Tibial artery (tissue), 4 donors: ENCODE measurements around the gene IKZF3.

Source experiments
- DNase-seq, 2 donors: peaks; one replicate each; pipeline ENCODE4 v3.0.0-alpha.2; 2019
- H3K27ac ChIP-seq, 2 donors: fragments of 200-600 bp; sonication (generic) in 1 of 2; 1 replicate in 1 of 2; 2 replicates in 1 of 2; pipeline ENCODE4 v1.5.1; 2018 to 2019; ENCODE audit warnings: mild to moderate bottlenecking in 1 of 2
- H3K27me3 ChIP-seq, 2 donors: fragments of 200-600 bp; sonication (generic) in 1 of 2; one replicate each; pipeline versions ENCODE4 v1.5.1 to v1.6.0; 2016 to 2019
- H3K36me3 ChIP-seq, 3 donors: fragments of 200-600 bp; sonication (generic) in 2 of 3; one replicate each; pipeline ENCODE4 v1.5.1; 2016 to 2019; ENCODE audit warnings: mild to moderate bottlenecking in 2 of 3
- H3K4me1 ChIP-seq, 4 donors: fragments of 200-600 bp; sonication (generic) in 2 of 4; 1 replicate in 3 of 4; 2 replicates in 1 of 4; pipeline ENCODE4 v1.5.1; 2016 to 2019
- H3K4me3 ChIP-seq, 2 donors: fragments of 200-600 bp; sonication (generic) in 1 of 2; 1 replicate in 1 of 2; 2 replicates in 1 of 2; pipeline ENCODE4 v1.5.1; 2018 to 2019; ENCODE audit warnings: mild to moderate bottlenecking in 2 of 2
- H3K9me3 ChIP-seq, 3 donors: fragments of 200-600 bp; sonication (generic) in 1 of 3; one replicate each; pipeline ENCODE4 v1.5.1; 2016 to 2019
- CTCF ChIP-seq, 2 experiments: fragments of 200-600 bp in 1 of 2; fragments of 450-650 bp in 1 of 2; IDR thresholded peaks; one replicate each; pipeline ENCODE4 v1.5.1; 2017 to 2019; ENCODE audit warnings: antibody characterized with exemption in 2 of 2, mild to moderate bottlenecking in 1 of 2, moderate library complexity in 1 of 2
- intact Hi-C: fragments of 100-400 bp; cut with DNase I; formaldehyde crosslinking; loops from one replicate; pipeline ENCODE4 v1.15.0; 2023; ENCODE audit warnings: low total_unique reads

The IKZF3 gene

DNA sequence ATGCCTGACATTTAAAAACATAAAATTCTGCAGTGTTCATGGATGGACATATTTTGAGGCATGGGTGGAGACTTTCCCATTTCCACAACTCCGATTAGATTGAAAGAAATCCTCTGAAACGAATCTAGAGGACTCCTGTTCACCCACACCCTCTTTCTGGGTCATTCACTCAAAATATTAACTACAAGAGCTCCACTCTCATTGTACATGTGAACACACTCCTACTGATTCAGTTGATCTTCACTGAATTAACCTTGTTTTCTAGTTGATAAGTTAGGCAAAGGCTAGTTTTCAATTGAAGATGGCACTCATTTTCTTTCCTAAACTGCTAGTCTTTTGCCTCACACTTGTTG, 82.3 kb downstream of the IKZF3 start:
- intact Hi-C loops, result no loop called here
- no peaks in the 10 kb centered on the region for H3K36me3 ChIP-seq
- peaks cover 0 to 39% of the 10 kb centered on the region in 2 donors for H3K27me3 ChIP-seq
- no peak for TF ChIP-seq CTCF (IDR thresholded peaks at IDR 0.05)
- H3K4me3 ChIP-seq, result no peak overlapping the region
- no peaks in the 10 kb centered on the region for H3K4me1 ChIP-seq
- H3K9me3 ChIP-seq, result no peaks in the 10 kb centered on the region
- DNase-seq, result no peak
- no peak overlapping the region for H3K27ac ChIP-seq

- DNase-seq, result no peak
- Histone ChIP-seq H3K4me3 (no peak overlapping the region), H3K27me3 (peaks cover 0 to 39% of the 10 kb centered on the region in 2 donors), H3K4me1 (no peaks in the 10 kb centered on the region), H3K9me3 (no peaks in the 10 kb centered on the region), H3K27ac (no peak overlapping the region), H3K36me3 (no peaks in the 10 kb centered on the region)
- intact Hi-C loops, result no loop called here
- TF ChIP-seq CTCF (IDR thresholded peaks at IDR 0.05), result no peak
These were observed 82.9 kb downstream of the IKZF3 start for GRCh38 chr17:39781031-39781860.

DNA sequence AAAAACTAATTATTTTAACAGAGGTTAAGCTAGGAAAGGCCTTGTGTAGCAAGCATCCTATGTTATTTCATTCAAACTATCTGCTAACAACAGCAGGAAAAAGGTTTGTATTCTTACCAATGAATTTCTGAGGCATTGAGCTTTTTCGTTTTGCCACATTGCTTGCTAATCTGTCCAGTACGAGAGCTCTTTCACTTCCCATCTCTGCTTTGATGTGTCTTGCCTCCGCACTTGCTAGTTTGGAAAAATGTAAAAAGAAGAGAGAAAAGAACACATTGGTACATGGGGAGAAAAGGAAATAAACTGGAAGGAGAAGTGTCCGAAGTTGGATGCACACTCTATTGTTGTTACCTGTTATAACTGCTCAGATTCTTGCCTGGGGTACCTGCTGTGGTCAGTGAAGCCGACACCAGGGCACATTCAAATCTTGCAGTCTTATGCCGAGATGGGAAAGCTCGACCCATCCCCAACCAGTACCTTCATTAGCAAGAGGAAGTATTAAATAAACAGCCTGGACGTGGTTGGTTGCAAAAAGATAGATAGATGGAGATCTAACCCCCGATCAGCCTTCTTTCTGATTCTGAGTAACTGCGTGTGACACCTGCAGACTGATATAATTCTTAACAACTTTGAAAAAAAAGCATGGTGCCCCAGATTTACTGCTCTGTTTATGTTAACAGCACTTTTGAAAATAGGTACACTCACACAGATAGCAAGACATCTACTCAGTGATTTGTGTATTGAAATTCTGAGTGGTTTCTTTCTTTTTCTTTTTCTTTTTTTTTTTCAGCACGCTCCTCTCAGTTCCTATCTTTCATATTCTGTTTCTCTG, 86.4 kb downstream of the IKZF3 start:
- intact Hi-C loops, result no loop called here
- Histone ChIP-seq H3K4me1 (no peaks in the 10 kb centered on the region), H3K36me3 (no peaks in the 10 kb centered on the region), H3K4me3 (no peak overlapping the region), H3K9me3 (no peaks in the 10 kb centered on the region), H3K27ac (no peak overlapping the region), H3K27me3 (peaks cover 0 to 44% of the 10 kb centered on the region in 2 donors)
- DNase-seq, result no peak
- TF ChIP-seq CTCF (IDR thresholded peaks at IDR 0.05), result no peak

DNA sequence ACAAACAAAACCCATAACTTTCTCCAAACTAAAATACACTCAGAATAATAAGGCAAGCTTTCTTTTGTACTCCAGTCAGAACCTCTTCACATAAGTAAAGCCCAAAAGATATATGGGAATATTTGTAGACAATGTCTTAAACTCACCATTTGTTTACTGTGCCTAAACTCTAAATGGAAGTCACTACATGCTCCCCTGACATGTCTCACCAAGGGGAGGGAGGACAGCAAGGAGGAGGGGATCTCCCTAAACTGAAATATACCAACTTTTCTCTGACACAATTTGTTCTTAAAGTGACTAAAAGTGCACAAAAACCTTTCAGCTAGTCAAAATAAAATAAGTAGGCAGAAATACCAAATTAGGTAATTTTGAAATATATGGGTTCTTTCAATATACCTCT, 87.9 kb downstream of the IKZF3 start:
- intact Hi-C loops, result no loop called here
- Histone ChIP-seq H3K36me3 (no peaks in the 10 kb centered on the region), H3K27ac (no peak overlapping the region), H3K9me3 (no peaks in the 10 kb centered on the region), H3K4me1 (no peaks in the 10 kb centered on the region), H3K4me3 (no peak overlapping the region), H3K27me3 (peaks cover 0 to 41% of the 10 kb centered on the region in 2 donors)
- DNase-seq, result no peak
- no peak for TF ChIP-seq CTCF (IDR thresholded peaks at IDR 0.05)

DNA sequence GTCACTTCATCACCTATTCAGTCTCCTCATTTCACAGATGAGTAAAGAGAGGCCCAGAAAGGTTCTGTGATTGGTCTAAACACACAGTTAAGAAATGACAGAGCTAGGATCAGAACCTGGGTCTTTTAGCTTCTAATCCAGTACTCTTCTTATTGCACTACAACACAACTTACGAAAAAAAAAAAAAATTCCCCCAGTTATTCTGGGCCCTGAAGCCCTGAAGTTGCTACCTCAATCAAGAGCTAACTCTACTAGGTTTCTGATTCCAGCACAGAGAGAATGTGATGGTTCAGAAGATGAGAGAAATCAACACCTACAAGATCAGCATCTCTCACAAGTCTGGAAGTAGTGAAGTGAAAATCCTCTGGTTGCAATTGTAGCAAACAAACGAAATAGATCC, 89.1 kb downstream of the IKZF3 start:
- peaks cover 0 to 37% of the 10 kb centered on the region in 2 donors for H3K27me3 ChIP-seq
- intact Hi-C loops, result no loop called here
- no peaks in the 10 kb centered on the region for H3K9me3 ChIP-seq
- H3K27ac ChIP-seq, result no peak overlapping the region
- no peak for TF ChIP-seq CTCF (IDR thresholded peaks at IDR 0.05)
- no peaks in the 10 kb centered on the region for H3K4me1 ChIP-seq
- no peak overlapping the region for H3K4me3 ChIP-seq
- no peaks in the 10 kb centered on the region for H3K36me3 ChIP-seq
- DNase-seq, result no peak
